HG03558 (cell line): ENCODE results near the gene DUS2.
"Not testable (repeated sequence)": the region's sequence is repeated elsewhere in the genome, so short reads cannot be mapped to it uniquely, and the experiment has no call there.

Experiments used
- ATAC-seq: cut with Tn5 transposase; IDR thresholded peaks from one replicate; pipeline ENCODE4 v1.9.1; 2021; ENCODE audit warnings: moderate number of reproducible peaks; ENCODE audit not compliant: unreplicated experiment; ENCODE audit errors: extremely low read depth

Gene DUS2

GRCh38 chr16:68088130-68088972, 65.3 kb downstream of the DUS2 start:
- no peak for ATAC-seq

DNA sequence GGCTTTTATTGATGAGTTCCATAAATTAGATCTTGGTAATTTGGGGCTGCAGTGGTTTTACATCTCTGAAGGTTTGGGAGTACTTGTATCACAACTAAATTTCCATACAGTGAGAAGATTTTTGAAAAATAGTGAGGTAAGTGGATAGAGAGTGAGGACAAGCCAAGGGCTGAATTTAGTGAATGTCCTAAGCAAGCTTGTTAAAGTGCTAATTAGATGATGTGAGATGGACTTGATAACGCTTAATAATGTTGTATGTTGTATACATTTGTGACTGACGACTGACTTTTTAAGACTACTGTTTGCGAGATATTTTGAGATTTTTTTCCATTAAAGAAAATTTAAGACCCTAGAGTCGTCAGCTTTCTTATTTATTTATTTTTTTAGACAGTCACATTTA, 66.0 kb downstream of the DUS2 start:
- ATAC-seq, result no peak

GRCh38 chr16:68090130-68090529, 67.0 kb downstream of the DUS2 start:
- ATAC-seq, result no peak

- ATAC-seq, result no peak
Measured at GRCh38 chr16:68090533-68090932, 67.4 kb downstream of the DUS2 start.

DNA sequence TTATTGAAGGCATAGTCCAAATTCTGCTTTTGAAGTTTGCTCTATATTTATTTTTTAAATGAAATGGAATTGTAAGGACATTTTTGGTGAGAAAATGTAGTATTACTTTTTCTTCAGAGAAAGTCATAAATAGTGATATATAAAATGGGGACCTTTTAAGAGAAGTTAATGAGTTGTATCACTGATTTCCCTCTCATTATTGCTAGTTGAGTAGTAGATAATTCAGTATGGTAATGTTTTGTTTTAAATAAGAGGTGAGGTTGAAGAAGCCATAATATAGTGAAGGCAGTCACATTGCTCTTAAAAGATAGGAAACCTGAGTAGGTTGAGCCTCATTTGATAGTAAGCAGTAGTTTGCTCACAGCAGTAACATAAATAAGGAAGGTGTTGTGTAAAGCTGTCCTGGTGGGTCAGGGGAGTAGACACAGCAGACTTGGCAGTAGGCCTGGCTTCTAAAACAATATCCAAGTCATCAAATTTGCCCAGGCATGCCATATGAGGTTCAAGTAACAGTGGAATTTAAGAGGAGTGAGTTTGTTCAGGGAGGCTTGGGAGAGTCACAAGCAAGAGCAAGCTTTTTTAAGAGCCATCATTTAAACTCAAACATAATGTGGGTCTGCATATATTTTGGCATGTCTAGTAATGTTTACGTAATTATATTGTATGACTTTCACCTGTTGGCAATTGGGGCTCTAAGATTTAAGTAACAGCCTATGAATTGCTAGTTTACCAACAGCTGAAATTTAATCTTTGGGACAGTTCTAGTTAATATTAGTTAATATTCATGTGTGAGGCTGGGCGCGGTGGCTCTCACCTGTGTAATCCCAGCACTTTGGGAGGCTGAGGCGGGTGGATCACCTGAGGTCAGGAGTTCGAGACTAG, 68.5 kb downstream of the DUS2 start:
- ATAC-seq, result no peak

DNA sequence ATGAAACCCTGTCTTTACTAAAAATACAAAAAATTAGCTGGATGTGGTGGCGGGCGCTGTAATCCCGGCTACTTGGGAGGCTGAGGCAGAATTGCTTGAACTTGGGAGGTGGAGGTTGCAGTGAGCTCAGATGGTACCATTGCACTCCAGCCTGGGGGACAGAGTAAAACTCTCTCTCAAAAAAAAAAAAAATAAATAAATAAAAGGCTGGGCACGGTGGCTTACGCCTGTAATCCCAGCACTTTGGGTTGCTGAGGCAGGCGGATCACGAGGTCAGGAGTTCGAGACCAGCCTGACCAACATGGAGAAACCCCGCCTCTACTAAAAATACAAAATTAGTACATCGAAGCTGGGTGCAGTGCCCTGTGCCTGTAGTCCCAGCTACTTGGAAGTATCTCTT, 69.2 kb downstream of the DUS2 start:
- ATAC-seq, result not testable (repeated sequence)

GRCh38 chr16:68093816-68094613, 70.9 kb downstream of the DUS2 start:
- ATAC-seq, result no peak

DNA sequence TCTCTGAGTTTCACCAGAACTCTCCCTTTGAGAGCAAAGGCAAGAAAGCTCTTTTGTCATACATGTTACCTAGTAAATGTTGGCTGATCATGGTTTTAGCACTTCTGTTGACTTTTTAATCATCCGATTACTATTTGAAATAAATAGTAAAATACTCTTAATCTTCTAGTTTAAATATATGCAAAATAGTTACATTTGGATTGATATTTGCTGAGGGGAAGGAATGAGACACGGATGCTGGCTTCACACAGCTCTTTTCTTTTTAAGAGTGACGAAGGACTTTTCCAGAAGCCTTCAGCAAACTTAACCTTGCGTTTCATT, 71.5 kb downstream of the DUS2 start:
- no peak for ATAC-seq

GRCh38 chr16:68096491-68096890, 73.4 kb downstream of the DUS2 start:
- no peak for ATAC-seq

DNA sequence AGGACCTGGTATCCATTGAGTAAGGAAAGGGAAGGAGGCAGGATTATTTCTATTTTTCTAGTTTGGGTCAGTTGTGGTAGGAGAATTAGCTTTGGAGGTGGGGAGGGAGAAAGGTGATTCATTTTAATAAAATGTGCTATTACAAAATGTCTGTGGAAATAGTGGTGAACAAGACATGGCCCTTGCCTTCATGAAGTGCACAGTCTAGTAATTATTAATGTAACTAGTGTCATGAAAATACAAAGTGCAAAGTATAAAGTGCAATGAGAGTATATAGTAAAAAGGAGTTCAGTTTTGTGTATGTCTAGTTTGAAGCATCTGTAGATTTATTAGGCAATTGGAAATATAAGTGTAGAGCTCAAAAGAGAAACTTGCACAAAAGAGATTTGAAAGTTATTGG, 74.0 kb downstream of the DUS2 start:
- ATAC-seq, result no peak

GRCh38 chr16:68097895-68098294, 74.8 kb downstream of the DUS2 start:
- no peak for ATAC-seq

GRCh38 chr16:68100488-68100887, 77.4 kb downstream of the DUS2 start:
- ATAC-seq, result no peak

GRCh38 chr16:68105611-68106010, 82.5 kb downstream of the DUS2 start:
- ATAC-seq, result no peak

DNA sequence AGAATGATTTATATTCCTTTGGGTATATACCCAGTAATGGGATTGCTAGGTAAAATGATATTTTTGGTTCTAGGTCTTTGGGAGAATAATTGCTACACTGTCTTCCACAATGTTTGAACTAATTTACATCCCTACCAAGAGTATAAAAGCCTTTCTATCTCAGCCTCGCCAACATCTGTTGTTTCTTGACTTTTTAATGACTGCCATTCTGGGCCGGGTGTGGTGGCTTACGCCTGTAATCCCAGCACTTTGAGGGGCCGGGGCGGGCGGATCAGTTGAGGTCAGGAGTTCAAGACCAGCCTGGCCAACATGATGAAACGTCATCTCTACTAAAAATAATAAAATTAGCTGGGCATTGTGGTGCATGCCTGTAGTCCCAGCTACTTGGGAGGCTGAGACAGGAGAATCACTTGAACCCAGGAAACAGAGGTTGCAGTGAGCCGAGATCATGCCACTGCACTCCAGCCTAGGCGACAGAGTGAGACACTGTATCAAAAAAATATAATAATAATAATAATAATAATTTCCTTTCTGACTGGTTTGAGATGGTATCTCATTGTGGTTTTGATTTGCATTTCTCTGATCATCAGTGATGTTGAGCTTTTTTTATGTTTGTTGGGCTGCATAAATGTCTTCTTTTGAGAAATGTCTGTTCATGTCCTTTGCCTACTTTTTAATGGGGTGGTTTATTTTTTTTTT, 84.3 kb downstream of the DUS2 start:
- not testable (repeated sequence) for ATAC-seq

DNA sequence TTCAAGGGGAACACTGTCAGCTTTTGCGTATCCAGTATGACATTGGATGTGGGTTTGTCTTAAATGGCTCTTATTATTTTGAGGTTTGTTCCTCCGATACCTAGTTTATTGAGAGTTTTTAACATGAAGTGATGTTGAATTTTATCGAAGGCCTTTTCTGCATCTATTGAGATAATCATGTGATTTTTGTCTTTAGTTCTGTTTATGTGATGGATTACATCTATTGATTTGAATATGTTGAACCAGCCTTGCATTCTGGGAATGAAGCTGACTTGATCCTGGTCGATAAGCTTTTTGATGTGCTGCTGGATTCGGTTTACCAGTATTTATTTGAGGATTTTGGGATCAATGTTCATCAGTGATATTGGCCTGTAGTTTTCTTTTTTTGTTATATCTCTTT, 86.1 kb downstream of the DUS2 start:
- ATAC-seq, result not testable (repeated sequence)

DNA sequence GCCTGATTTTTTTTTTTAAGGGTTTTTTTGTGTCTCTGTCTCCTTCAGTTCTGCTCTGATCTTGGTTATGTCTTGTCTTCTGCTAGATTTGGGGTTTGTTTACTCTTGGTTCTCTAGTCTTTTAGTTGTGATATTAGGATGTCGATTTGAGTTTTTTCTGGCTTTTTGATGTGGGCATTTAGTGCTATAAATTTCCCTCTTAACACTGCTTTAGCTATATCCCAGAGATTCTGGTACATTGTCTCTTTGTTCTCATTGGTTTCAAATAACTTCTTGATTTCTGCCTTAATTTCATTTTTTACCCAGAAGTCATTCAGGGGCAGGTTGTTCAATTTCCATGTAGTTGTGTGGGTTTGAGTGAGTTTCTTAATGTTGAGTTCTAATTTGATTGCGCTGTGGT, 87.5 kb downstream of the DUS2 start:
- ATAC-seq, result not testable (repeated sequence)

DNA sequence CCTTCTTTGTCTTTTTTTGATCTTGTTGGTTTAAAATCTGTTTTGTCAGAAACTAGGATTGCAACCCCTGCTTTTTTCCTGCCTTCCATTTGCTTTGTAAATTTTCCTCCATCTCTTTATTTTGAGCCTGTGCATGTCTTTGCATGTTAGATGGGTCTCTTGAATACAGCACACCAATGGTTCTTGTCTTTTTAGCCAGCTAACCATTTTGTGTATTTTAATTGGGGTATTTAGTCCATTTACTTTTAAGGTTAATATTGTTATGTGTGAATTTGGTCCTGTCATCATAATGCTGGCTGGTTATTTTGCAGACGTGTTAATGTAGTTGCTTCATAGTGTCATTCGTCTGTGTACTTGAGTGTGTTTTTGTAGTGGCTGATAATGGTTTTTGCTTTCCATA, 88.3 kb downstream of the DUS2 start:
- no peak for ATAC-seq

GRCh38 chr16:68113059-68113761, 90.1 kb downstream of the DUS2 start:
- no peak for ATAC-seq

DNA sequence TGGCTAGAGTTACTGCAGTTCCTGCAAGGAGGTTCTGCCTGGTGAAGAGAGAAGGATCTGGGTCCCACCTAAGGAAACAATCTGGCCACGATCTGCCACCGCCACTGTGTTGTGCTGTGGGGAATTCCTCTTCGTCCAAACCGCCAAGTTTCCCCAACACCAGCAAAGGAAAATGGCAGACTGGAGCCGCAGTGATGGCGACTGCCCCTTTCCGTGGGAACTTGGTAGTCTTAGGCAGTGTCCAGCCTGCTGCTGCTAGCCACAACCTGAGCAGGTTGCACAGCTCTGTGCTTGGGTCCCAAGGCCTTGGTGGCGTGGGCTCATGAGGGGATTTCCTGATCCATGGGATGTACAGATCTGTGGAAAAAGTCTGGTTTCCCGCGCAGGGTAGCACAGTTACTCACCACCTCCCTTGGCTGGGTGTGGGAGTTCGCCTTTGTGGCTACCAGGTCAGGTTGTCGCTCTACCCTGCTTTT, 90.7 kb downstream of the DUS2 start:
- ATAC-seq, result no peak
